NCI-H146 treated with DMSO at 0.1 percent for 48 hours (cell line): ENCODE data around the gene ARPC1B.
"Not testable (repeated sequence)": the region's sequence is repeated elsewhere in the genome, so short reads cannot be mapped to it uniquely, and the experiment has no call there.

Experiments used
- DNase-seq: peaks from one replicate; lab custom pipeline; 2025; ENCODE audit not compliant: unreplicated experiment; lab: John Stamatoyannopoulos, UW

Gene ARPC1B

GRCh38 chr7:99408379-99409191 is 34.1 kb downstream of the ARPC1B start, which contains the start of the genes BUD31 and PDAP1:
Gene BUD31 (plus strand): TSS chr7:99408969. CDS start chr7:99411093, 2,124 bp downstream.
Gene PDAP1 (minus strand): TSS chr7:99408597. CDS start chr7:99408548, 49 bp downstream.
- peak; percentile 88 for DNase-seq

GRCh38 chr7:99409192-99409572 is 34.7 kb downstream of the ARPC1B start:
- no peak for DNase-seq

- no peak for DNase-seq
Measured at GRCh38 chr7:99409806-99410205, 35.3 kb downstream of the ARPC1B start.

- DNase-seq = no peak
Measured at GRCh38 chr7:99410635-99411034, 36.1 kb downstream of the ARPC1B start.

GRCh38 chr7:99415513-99416127 is 41.1 kb downstream of the ARPC1B start:
- not testable (repeated sequence) for DNase-seq

GRCh38 chr7:99418260-99418659 is 43.7 kb downstream of the ARPC1B start:
- no peak for DNase-seq

- no peak for DNase-seq
Measured at GRCh38 chr7:99419323-99420021, 44.9 kb downstream of the ARPC1B start.

GRCh38 chr7:99420213-99420612 is 45.7 kb downstream of the ARPC1B start:
- DNase-seq = no peak

- DNase-seq = no peak
Measured at GRCh38 chr7:99420986-99421385, 46.5 kb downstream of the ARPC1B start.

GRCh38 chr7:99422186-99422585 is 47.7 kb downstream of the ARPC1B start:
- DNase-seq = peak; percentile 43

- peak; percentile 72 for DNase-seq
Measured at GRCh38 chr7:99422625-99423024, 48.1 kb downstream of the ARPC1B start.

- no peak for DNase-seq
Measured at GRCh38 chr7:99424932-99425730, 50.6 kb downstream of the ARPC1B start.

- peak; percentile 25 for DNase-seq
Measured at GRCh38 chr7:99428972-99429566, 54.5 kb downstream of the ARPC1B start.

- DNase-seq = no peak
Measured at GRCh38 chr7:99429756-99430155, 55.2 kb downstream of the ARPC1B start.

GRCh38 chr7:99431756-99432540 is 57.4 kb downstream of the ARPC1B start:
- DNase-seq = not testable (repeated sequence)

- DNase-seq = no peak
Measured at GRCh38 chr7:99433158-99433557, 58.6 kb downstream of the ARPC1B start.

- no peak for DNase-seq
Measured at GRCh38 chr7:99437946-99438572, 63.5 kb downstream of the ARPC1B start.

- DNase-seq = peak; percentile 63
Measured at GRCh38 chr7:99438573-99439480, 64.3 kb downstream of the ARPC1B start, which contains the start of the genes CPSF4 and PTCD1. Gene CPSF4 (plus strand): TSS chr7:99438943. CDS start chr7:99439083, 140 bp downstream. Gene PTCD1 (minus strand): TSS chr7:99438798. CDS start chr7:99435242, 3,556 bp downstream.
